HG02973 (cell line): Measurements from ENCODE around the gene LEFTY1.
"Not testable (repeated sequence)": the region's sequence is repeated elsewhere in the genome, so short reads cannot be mapped to it uniquely, and the experiment has no call there.

ENCODE experiments used
- ATAC-seq: cut with Tn5 transposase; IDR thresholded peaks from one replicate; pipeline ENCODE4 v1.9.1; 2021; ENCODE audit warnings: moderate library complexity; ENCODE audit not compliant: unreplicated experiment

LEFTY1 gene, protein sequence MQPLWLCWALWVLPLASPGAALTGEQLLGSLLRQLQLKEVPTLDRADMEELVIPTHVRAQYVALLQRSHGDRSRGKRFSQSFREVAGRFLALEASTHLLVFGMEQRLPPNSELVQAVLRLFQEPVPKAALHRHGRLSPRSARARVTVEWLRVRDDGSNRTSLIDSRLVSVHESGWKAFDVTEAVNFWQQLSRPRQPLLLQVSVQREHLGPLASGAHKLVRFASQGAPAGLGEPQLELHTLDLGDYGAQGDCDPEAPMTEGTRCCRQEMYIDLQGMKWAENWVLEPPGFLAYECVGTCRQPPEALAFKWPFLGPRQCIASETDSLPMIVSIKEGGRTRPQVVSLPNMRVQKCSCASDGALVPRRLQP

DNA sequence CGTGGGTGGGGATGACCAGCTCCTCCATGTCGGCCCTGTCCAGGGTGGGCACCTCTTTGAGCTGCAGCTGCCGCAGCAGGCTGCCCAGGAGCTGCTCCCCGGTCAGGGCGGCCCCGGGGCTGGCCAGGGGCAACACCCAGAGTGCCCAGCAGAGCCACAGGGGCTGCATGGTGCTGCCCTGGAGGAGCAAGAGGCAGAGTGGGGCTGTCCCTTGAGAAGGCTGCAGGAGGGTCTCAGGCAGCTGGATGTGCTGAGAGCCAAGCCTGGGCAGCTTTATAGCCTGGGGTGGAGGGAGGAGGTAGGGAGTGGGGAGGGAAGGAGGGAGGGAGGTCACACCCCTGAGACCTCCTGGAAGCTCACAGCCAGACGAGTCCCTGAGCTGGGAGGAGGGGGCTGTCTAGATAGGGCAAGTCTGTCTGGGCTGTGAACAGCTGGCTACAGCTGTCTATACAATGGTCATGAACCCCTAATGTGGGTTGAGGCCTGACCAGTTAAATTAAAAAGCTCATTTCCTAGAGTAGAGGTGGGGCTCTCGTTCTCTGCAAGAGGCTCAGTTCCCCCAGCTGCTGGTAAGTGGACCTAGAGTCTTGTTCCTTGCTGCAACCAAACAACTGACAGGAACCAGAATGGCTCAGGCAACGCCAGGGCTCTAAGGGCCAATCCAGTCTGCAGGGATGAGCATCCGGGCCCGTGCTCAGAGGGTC, at the start of gene LEFTY1:
LEFTY1 (minus strand) TSS at position 249 of the 704 bp plus-strand sequence; CDS start at position 169, 80 bp downstream.
- no peak for ATAC-seq

DNA sequence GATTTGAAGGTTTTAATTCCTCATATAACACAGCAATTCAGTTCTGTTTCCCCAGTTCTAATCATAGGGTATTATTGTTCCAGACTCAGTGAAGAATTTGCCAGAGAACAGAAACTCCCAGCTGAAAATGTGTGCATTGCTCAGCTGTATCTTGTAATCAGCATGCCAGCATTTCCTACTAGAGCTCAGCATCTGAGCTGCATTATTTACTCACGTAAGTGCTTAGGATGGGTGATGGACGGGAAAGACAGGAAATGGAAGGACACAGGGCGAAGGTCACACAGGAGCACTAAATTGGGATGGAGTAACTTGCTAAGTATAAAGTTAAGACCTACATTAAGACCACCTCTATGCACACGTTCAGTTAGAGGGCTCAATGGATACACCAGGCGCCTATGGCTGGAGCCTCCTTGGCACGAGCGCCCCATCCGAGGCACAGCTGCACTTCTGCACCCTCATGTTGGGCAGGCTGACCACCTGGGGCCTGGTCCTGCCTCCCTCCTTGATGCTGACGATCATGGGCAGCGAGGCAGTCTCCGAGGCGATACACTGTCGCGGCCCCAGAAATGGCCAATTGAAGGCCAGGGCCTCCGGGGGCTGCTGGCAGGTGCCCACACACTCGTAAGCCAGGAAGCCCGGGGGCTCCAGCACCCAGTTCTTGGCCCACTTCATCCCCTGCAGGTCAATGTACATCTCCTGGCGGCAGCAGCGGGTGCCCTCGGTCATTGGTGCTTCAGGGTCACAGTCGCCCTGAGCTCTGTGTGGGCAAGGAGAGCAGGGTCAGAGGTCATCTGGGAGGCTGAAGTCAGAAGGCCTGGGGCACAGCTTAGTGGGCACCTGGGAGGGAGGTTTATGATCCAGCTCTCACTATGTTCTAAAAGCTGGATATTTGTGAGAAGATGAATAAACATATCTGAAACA, 48.4 kb upstream of the LEFTY1 start:
- no peak for ATAC-seq

DNA sequence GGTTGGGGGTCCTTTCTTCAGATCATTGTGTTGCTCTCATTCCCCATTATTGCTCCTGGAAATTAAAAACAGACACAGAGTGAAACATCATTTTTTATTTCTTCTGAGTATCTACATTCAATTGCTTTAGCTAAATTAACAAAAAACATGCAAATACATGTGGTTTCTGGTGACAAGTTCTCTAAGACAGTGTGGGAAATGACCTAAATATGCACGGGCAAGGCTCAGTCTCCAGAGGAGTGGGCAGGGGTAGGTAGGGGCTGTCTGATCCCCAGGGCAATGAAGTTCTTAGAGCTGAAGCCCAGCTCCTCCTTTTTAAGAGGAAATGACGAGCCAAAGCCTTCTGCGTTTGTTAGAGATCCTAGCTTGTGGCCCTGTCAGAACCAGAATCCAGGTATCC, 47.6 kb upstream of the LEFTY1 start:
- ATAC-seq: no peak

DNA sequence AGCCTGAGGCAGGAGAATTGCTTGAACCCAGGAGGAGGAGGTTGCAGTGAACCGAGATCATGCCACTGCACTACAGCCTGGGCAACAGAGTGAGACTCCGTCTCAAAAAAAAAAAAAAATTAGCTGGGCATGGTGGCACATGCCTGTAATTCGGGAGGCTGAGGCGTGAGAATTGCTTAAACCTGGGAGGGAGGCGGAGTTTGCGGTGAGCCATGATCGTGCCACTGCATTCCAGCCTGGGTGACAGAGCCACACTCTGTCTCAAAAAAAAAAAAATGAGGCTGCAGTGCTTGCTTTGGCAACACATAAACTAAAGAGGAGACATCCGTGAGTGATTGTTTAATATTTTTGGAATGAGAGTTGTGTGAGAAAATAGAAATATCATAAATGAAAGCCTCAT, 47.1 kb upstream of the LEFTY1 start:
- ATAC-seq: not testable (repeated sequence)

DNA sequence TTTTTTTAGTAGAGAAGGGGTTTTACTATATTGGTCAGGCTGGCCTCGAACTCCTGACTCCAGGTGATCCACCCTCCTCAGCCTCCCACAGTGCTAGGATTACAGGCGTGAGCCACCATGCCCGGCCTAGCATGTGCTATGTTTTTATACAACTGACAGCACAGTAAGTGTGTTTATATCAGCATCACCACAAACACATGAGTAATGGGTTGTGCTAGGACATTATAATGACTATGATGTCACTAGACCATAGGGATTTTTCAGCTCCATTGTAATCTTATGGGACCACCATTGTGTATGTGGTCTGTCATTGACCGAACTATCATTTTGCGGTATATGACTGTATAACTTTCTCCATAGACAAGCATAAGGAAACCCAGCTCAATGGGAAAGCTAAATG, 45.8 kb upstream of the LEFTY1 start:
- no peak for ATAC-seq

DNA sequence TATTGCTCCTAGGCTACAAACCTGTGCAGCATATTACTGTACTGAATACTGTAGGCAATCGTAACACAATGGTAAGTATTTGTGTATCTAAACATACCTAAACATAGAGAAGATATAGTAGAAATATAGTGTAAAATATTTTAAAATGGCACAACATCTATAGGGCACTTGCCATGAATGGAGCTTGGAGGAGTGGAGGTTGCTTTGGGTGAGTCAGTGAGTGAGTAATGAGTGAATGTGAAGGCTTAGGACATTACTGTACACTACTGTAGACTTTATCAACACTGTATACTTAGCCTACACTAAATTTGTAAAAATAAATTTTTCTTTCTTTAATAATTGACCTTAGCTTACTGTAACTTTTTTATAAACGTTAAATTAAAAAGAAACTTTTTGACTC, 44.1 kb upstream of the LEFTY1 start:
- ATAC-seq: no peak

DNA sequence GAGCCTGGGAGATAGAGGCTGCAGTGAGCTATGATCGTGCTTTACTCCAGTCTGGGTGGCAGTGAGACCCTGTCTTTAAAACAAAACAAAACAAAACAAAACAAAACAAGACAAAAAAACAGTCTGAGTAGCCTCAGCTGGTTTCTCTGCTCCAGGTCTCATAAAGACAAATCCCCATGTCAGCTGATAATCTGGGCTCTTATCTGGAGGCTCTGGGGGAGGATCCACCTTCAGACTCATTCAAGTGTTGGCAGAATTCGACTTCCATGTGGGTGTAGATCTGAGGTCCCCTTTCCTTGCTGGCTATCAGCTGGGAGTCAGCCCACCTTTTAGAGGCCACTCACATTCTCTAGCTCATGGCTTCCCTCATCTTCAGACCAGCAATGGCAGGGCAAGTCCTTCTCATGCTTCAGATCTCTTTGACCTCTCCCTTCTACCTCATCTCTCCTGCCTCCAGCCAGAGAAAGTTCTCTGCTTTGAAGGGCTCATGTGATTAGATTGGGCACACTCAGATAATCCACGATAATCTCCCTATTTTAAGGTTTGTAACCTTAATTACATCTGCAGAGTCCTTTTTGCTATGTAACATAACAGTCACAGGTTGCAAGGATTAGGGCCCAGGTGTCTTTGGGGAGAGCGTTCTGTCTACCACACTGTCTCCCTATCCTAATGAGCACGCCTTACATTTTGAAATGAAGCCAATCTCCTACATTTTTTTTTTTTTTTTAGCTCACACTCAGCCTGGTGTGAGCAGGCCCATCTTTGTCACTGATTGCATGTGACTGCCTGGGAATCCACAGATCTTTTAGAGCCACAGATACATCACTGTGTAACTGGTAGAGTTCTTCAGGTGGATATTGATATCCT, 42.6 kb upstream of the LEFTY1 start:
- ATAC-seq: no peak

DNA sequence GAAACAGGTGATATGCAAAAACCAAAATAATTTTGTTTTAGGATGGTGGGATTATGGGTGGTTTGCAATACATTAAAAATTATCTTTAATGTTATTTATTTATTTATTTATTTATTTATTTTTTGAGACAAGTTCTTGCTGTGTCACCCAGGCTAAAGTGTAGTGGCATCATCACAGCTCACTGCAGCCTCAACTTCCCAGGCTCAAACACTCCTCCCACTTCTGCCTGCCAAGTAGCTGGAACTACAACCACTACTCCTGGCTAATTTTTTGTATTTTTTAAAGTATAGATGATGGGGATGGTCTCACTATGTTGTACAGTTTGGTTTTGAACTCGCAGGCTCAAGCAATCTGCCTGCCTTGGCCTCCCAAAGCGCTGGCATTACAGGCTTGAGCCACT, 41.6 kb upstream of the LEFTY1 start:
- ATAC-seq: no peak

DNA sequence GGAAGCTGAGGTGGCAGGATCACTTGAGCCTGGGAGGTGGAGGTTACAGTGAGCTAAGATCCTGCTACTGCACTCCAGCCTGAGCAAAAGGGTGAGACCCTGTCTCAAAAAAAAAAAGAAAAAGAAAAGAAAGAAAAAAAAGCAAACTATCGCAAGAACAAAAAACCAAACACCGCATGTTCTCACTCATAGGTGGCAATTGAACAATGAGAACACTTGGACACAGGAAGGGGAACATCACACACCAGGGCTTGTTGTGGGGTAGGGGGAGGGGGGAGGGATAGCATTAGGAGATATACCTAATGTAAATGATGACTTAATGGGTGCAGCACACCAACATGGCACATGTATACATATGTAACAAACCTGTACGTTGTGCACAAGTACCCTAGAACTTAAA, 40.5 kb upstream of the LEFTY1 start:
- not testable (repeated sequence) for ATAC-seq

DNA sequence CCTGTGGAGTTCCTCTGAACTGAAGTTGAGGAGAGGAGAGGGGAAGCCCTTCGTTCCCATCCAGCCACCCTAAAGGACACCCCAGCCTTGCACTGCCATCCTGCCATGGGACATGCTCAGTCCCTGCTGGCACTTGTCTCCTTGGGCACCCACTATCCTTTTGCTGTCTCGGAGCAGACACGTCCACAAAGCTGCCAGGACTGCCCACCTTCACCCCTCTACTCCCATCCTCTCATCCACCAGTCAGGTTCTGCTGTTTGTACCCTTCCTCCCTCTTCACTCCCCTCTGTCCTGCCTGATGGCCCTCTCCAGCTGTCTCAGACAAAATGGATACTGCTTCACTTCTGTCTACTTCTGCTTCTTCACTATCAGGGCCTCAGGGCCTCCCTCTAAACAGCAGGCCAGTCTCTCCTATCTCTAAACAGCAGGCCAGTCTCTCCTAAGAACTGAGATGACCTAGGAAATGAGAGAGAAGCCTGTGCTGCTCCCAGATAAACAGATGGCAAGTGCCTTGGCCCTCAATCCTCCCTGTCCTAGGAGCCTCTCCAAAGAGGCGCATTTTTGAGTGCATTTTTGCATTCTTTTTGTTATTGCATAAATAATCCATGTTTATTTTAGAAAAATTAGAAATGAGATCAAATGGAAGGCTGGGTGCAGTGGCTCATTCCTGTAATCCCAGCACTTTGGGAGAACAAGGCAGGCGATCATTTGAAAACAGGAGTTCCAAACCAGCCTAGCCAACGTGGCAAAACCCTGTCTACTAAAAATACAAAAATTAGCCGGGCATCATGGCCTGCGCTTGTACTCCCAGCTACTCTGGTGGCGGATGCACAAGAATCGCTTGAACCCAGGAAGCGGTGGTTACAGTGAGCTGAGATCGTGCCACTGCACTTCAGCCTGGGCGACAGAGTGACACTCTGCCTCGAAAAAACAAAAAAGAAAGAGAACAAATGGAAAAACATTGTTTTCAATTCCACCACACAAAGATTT, 39.5 kb upstream of the LEFTY1 start:
- ATAC-seq: no peak

DNA sequence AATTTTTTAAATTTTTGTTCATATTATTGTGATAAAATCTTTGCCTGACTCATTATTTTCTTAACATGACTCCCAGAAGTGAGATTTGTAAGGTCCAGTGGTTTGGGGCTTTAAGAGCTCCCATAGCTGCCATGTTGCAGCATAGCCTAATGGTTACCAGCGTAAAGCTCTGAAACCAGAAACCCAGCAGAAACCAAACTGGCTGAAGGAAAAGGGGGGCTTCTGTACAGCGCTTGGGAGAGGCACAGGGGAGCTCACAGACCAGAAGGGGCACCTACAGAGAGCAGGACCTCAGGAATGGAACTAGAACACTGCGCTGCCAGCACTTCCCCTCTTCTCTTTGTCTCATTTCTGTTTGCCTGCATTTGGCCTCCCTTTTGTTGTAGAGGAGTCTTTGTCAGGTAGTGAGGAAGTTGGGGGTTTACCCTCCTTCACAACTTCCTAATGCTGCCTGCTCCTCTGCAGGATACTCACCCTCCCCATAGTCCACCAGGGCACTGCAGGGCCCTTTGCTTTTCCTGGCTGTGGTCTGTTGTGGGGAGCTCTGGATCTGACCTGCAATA, 37.7 kb upstream of the LEFTY1 start:
- no peak for ATAC-seq

DNA sequence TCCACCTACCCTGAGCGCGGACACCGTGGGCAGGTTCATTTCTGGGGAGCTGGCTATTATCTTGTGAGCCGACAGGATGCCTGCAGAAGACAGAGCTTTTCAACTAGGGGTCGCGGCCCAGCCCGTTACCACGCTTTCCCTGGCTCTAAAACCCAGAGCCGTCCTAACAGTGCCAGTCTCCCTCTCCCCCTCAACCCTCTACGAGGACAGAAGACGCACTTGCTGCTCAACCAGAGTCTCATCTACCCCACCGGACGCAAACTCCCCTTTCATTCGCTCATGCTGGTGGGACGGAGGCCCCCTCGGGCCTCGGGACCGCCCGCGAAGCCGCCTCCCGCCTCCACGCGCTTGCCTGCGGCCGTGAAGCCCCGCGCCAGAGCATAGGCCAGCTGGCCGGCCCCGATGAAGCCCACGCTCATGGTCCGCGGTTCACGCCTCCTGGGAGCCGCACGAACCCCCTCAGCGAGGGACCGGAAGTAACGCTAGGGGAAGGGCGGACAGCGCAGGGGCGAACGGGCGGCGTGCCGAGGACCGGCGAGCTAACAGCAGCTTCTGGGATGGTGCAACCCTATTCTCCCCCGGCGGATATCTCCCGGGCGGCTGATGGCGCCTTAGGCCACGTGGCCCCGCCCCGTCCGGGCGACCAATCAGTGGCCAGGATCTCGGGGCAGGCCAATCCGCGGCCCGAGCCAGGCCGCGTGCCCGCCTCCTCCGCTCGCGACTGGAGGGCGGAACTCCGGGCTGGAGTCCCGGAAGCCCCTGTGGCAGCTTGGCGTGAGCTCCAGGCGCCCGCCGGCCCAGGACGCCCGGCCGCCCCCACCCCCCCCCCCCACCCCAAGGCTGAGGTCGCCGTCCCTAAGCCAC, 35.0 kb upstream of the LEFTY1 start, which contains the start of gene PYCR2:
PYCR2 (minus strand) TSS at position 559 of the 864 bp plus-strand sequence; CDS start at position 419, 140 bp downstream.
- peak; percentile 98 for ATAC-seq

DNA sequence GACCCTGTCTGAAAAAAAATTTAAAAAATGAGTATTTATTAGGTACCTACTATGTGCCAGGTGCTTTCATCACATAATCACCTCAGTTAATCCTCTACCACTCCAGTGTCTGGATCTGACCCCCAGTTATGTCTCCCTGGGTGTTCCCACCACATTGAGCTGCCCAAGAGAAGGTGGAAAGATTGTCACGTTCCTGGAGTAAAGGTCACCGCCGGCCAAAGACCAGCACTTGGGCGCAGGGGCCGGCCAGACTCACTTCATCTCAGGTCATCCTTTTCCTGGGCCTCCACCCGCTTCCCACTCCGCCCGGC, 34.4 kb upstream of the LEFTY1 start:
- ATAC-seq: no peak

DNA sequence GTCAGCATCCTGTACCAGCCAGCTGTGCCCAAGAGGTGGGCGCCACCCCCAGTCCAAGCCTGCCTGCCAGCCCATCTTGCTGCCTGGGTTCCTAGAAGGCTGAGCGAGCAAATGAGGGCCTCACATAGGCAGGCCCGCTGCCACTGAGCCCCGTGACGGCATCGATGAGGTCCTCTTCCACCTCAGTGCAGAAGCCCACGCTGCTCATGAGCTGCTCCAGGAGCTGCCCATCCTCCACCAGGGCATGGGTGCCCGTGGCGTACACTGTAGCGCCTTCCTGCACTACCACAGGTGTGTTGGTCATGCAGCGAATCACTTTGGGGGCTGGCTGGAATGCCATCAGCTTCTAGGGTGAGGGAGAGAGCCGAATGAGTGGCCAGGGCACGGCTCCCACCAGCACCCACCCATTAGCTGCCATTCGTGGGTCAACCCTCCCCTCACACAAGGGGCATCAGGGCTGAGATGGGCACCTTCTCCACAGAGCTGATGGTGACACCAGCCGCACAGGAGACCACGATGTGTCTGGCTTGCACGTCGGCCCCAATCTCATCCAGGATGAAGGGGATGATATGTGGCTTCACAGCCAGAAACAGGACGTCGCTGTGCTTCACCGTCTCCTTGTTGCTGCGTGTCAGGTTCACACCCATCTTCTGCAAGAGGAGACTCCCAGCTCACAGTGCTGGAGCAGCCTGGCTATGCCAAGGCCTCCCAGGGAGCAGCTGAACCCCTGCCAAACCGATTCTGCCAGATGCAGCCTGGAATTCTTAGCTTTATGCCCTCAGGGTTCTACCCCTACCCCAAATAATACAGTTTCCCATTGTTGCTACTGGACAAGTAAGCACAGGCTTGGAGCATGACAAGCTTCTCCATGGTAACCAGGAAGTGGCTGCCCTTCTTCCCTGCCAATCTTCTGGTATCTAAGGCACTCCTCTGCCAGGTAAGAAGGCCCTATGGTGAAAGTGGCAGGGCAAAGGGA, 33.1 kb upstream of the LEFTY1 start:
- ATAC-seq: no peak

DNA sequence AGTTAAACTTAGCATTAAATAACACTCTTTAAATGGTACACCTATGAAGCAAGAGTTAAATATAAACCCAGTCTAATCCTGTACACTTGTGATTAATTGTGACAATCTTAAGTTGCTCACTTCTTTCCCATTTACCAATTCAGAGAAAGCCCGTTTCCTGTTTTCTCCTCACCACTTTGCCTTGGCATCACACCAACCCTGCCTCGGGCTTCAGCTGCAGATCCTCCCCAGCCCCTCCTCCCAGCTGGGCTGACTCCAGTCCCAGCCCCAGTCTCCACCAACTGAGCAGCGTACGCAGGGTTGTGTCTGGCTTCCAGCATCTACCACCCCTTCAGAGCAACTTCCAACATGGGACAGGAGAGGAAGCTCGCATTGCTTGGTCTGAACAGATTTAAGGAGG, 31.0 kb upstream of the LEFTY1 start:
- ATAC-seq: no peak

DNA sequence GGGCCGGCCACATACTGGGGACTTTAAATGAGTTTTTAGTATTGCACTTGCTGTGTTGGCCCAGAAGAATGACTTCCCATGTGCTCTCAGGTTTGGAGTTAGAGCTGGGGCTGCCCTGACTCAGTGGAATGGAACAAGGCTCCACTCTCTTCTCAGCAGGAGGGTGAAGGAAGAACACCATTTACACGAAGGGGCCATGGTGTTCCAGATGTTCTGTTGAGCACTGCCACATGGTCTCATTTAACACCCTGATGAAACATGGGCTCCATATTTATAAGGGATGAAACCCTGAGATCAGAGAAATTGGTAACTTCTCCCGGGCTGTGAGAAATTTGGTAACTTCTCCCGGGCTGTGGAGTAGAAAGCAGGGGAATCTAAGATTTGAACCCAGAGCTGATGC, 29.3 kb upstream of the LEFTY1 start:
- no peak for ATAC-seq

DNA sequence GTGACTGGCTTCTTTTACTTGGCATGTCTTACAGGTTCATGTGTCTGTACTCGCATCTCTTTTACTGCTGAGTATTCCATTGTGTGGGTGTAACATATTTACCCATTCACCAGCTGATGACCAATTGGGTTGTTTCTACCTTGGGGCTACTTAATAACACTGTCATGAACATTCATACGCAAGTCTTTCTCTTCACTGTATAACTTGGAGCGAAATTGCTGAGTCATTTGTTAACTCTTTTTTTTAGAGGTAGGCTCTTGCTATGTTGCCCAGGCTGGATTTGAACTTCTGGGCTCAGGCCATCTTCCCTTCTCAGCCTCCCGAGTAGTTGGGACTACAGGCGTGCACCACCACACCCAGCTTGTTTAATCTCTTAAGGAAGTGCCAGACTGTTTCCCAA, 28.6 kb upstream of the LEFTY1 start:
- no peak for ATAC-seq
